ENCODE results near the gene ATP5F1E. TPM values are rescaled to one million over a fixed set of nuclear protein-coding genes. Genes with fewer than 3 reads are reported as not detected.

The ATP5F1E gene
- total and polyA plus RNA-seq, 2 experiments from 2014 or later = 12.9 to 211 TPM

- no peaks in the 10 kb centered on the region for H3F3A ChIP-seq (replicated peaks; ENCODE audit: low read depth)
- no peaks in the 10 kb centered on the region for H4K20me1 ChIP-seq (replicated peaks; ENCODE audit: insufficient read depth)
- Mint-ChIP-seq H3K4me1 (peaks cover 21% of the 10 kb centered on the region; the same call in 2 of the 3 replicates), H3K9me3 (no peaks in the 10 kb centered on the region), H3K27ac (no peak overlapping the region), H3K36me3 (ENCODE audit: low read depth) (no peaks in the 10 kb centered on the region), H3K27me3 (ENCODE audit: insufficient read depth, low read depth, poor library complexity) (peaks cover 15% of the 10 kb centered on the region), H3K4me3 (no peak overlapping the region)
- no peak overlapping the region for H3K27ac ChIP-seq (ENCODE audit: low read depth)
- no peaks in the 10 kb centered on the region for H3K79me2 ChIP-seq (replicated peaks; ENCODE audit: insufficient read depth)
- no peak overlapping the region for H3K4me3 ChIP-seq
- no peak overlapping the region for H3K4me2 ChIP-seq
- no peaks in the 10 kb centered on the region for H3K36me3 ChIP-seq (ENCODE audit: insufficient read depth)
- DNase-seq (ENCODE audit: low spot score) (no peak), ATAC-seq (no peak)
- TF ChIP-seq CTCF (conservative IDR thresholded peaks at IDR 0.05; ENCODE audit: low read depth in 2 of 2) (no peak), ZNF114 (CRISPR knock-in tag; IDR thresholded peaks at IDR 0.05) (no peak), POLR2AphosphoS5 (IDR thresholded peaks at IDR 0.05; ENCODE audit: low read depth) (no peak), EZH2 (IDR thresholded peaks at IDR 0.05; ENCODE audit: low read depth, unreplicated experiment) (no peak), CREB1 (CRISPR knock-in tag; IDR thresholded peaks at IDR 0.05; ENCODE audit: low read depth) (no peak), JUNB (IDR thresholded peaks at IDR 0.05; ENCODE audit: unreplicated experiment) (no peak), ZNF331 (CRISPR knock-in tag; IDR thresholded peaks at IDR 0.05; ENCODE audit: low read depth) (no peak), NANOG (IDR thresholded peaks at IDR 0.05; ENCODE audit: borderline replicate concordance) (no peak), ZNF462 (CRISPR knock-in tag; IDR thresholded peaks at IDR 0.05) (no peak), STAT1 (IDR thresholded peaks at IDR 0.05; ENCODE audit: unreplicated experiment) (no peak), EZH2phosphoT487 (IDR thresholded peaks at IDR 0.05; ENCODE audit: unreplicated experiment) (no peak)
- TF ChIP-seq, protein P1, sequence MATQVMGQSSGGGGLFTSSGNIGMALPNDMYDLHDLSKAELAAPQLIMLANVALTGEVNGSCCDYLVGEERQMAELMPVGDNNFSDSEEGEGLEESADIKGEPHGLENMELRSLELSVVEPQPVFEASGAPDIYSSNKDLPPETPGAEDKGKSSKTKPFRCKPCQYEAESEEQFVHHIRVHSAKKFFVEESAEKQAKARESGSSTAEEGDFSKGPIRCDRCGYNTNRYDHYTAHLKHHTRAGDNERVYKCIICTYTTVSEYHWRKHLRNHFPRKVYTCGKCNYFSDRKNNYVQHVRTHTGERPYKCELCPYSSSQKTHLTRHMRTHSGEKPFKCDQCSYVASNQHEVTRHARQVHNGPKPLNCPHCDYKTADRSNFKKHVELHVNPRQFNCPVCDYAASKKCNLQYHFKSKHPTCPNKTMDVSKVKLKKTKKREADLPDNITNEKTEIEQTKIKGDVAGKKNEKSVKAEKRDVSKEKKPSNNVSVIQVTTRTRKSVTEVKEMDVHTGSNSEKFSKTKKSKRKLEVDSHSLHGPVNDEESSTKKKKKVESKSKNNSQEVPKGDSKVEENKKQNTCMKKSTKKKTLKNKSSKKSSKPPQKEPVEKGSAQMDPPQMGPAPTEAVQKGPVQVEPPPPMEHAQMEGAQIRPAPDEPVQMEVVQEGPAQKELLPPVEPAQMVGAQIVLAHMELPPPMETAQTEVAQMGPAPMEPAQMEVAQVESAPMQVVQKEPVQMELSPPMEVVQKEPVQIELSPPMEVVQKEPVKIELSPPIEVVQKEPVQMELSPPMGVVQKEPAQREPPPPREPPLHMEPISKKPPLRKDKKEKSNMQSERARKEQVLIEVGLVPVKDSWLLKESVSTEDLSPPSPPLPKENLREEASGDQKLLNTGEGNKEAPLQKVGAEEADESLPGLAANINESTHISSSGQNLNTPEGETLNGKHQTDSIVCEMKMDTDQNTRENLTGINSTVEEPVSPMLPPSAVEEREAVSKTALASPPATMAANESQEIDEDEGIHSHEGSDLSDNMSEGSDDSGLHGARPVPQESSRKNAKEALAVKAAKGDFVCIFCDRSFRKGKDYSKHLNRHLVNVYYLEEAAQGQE (IDR thresholded peaks at IDR 0.05; ENCODE audit: unreplicated experiment) = no peak
- TF ChIP-seq, protein P2, sequence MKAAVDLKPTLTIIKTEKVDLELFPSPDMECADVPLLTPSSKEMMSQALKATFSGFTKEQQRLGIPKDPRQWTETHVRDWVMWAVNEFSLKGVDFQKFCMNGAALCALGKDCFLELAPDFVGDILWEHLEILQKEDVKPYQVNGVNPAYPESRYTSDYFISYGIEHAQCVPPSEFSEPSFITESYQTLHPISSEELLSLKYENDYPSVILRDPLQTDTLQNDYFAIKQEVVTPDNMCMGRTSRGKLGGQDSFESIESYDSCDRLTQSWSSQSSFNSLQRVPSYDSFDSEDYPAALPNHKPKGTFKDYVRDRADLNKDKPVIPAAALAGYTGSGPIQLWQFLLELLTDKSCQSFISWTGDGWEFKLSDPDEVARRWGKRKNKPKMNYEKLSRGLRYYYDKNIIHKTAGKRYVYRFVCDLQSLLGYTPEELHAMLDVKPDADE (IDR thresholded peaks at IDR 0.05) = no peak
- H2AFZ ChIP-seq = no peak overlapping the region
- H3K9me2 ChIP-seq (ENCODE audit: insufficient read depth) = no peaks in the 10 kb centered on the region
- no peaks in the 10 kb centered on the region for H3K27me3 ChIP-seq (ENCODE audit: insufficient read depth)
- peaks cover 5% of the 10 kb centered on the region; the same call in 1 of the 2 replicates for H3K4me1 ChIP-seq (ENCODE audit: insufficient read depth)
These were observed 16.7 kb downstream of the ATP5F1E start for GRCh38 chr20:59015411-59015810.
